ENCODE data around the gene PGAP2. TPM values are rescaled to one million over a fixed set of nuclear protein-coding genes. Genes with fewer than 3 reads are reported as not detected.
A peak's percentile ranks its signal among the peaks of the same experiment; 100 is the strongest.

PGAP2 gene
- total and polyA plus RNA-seq, 10 of the 15 experiments (the other 5 are each of a cell fraction or from before 2014, with no cell fraction given) = 12.3 to 37.4 (median 31.9) TPM

DNA sequence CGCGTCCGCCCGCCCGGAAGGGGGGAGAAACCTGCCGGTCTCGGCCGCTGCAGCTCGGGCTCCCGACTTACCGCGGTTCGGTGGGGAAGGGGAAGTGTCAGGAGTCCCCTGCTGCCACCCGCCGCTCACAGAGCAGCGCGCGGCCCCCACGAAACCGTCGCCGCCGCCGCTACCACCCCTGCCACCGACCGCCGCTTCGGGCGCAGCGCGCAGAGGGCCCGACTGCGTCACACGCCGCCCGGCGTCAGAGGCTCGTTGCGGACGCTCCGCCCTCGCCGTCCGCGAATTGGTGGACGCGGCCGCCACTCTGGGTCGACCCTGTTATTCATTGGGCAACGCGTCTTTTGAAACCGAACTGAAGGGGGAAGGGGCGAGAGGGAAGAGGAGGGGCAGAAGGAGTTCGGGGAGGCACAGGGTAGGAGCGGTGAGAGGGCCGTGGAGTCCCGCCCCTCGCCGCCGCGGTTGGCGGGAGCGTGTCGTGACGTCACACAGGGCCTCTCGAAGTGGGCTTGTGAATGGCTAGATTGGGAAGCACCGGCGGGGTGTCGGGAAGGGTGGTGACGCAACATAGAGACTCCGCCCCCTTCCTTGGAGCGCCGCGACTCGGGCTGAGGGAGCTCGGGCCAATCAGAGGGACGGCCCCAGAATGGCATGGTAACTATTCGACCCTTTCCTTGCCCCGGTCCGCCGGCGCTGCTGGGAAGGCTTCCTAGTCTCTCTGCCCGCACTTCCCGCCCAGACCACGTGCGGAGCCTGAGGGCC, 10.8 kb upstream of the PGAP2 start, which contains the start of gene NUP98 (continued):
- TF ChIP-seq STAT1 (conservative IDR thresholded peaks at IDR 0.05) (peak; percentile 77; the same call in 1 of the 2 replicates), CHD1 (IDR thresholded peaks at IDR 0.05; ENCODE audit: low read depth, low read length) (no peak), ZBED1 (IDR thresholded peaks at IDR 0.05; ENCODE audit: borderline replicate concordance) (no peak), NR2C1 (IDR thresholded peaks at IDR 0.05) (peak; percentile 42; the same call in 1 of the 2 replicates), NFXL1 (IDR thresholded peaks at IDR 0.05; ENCODE audit: borderline replicate concordance) (no peak), ZNF24 (IDR thresholded peaks at IDR 0.05) (peak; percentile 15; the same call in 1 of the 2 replicates), BRCA1 (IDR thresholded peaks at IDR 0.05; ENCODE audit: low read depth, low read length) (peak; percentile 56; the same call in 1 of the 2 replicates), IRF4 (IDR thresholded peaks at IDR 0.05; ENCODE audit: low read depth, low read length) (no peak), SIN3A (IDR thresholded peaks at IDR 0.05; ENCODE audit: low read depth, low read length) (peak; percentile 34; the same call in 1 of the 2 replicates), BHLHE40 (IDR thresholded peaks at IDR 0.05; ENCODE audit: borderline replicate concordance in 1 of 2, low read depth in 2 of 2, low read length in 1 of 2) (peak; percentile 21 to 55; a peak in 3 of 4 replicates), SPI1 (IDR thresholded peaks at IDR 0.05; ENCODE audit: borderline replicate concordance, insufficient read depth, low read depth, low read length) (0 out of 2 replicates have a peak, but pooled peaks have one; percentile 14), TCF3 (IDR thresholded peaks at IDR 0.05; ENCODE audit: borderline replicate concordance, insufficient read depth, low read depth, low read length) (no peak), BACH1 (IDR thresholded peaks at IDR 0.05; ENCODE audit: borderline replicate concordance) (peak; percentile 81), GABPA (IDR thresholded peaks at IDR 0.05; ENCODE audit: low read depth) (peak; percentile 66), FOS (IDR thresholded peaks at IDR 0.05; ENCODE audit: borderline replicate concordance, extremely low read depth, insufficient read length) (peak; percentile 50), POLR2AphosphoS2 (IDR thresholded peaks at IDR 0.05; ENCODE audit: low read depth, low read length) (peak; percentile 81; the same call in 1 of the 2 replicates), ZZZ3 (IDR thresholded peaks at IDR 0.05; ENCODE audit: control insufficient read depth, insufficient read length, low read depth) (no peak), NBN (IDR thresholded peaks at IDR 0.05) (peak; percentile 100), IKZF1 (conservative IDR thresholded peaks at IDR 0.05) (peak; percentile 64)
- TF ChIP-seq, protein P1, sequence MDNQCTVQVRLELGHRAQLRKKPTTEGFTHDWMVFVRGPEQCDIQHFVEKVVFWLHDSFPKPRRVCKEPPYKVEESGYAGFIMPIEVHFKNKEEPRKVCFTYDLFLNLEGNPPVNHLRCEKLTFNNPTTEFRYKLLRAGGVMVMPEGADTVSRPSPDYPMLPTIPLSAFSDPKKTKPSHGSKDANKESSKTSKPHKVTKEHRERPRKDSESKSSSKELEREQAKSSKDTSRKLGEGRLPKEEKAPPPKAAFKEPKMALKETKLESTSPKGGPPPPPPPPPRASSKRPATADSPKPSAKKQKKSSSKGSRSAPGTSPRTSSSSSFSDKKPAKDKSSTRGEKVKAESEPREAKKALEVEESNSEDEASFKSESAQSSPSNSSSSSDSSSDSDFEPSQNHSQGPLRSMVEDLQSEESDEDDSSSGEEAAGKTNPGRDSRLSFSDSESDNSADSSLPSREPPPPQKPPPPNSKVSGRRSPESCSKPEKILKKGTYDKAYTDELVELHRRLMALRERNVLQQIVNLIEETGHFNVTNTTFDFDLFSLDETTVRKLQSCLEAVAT (IDR thresholded peaks at IDR 0.05) = no peak
- TF ChIP-seq, protein P2, sequence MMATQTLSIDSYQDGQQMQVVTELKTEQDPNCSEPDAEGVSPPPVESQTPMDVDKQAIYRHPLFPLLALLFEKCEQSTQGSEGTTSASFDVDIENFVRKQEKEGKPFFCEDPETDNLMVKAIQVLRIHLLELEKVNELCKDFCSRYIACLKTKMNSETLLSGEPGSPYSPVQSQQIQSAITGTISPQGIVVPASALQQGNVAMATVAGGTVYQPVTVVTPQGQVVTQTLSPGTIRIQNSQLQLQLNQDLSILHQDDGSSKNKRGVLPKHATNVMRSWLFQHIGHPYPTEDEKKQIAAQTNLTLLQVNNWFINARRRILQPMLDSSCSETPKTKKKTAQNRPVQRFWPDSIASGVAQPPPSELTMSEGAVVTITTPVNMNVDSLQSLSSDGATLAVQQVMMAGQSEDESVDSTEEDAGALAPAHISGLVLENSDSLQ (IDR thresholded peaks at IDR 0.05) = peak; percentile 100
- TF ChIP-seq, protein P3, sequence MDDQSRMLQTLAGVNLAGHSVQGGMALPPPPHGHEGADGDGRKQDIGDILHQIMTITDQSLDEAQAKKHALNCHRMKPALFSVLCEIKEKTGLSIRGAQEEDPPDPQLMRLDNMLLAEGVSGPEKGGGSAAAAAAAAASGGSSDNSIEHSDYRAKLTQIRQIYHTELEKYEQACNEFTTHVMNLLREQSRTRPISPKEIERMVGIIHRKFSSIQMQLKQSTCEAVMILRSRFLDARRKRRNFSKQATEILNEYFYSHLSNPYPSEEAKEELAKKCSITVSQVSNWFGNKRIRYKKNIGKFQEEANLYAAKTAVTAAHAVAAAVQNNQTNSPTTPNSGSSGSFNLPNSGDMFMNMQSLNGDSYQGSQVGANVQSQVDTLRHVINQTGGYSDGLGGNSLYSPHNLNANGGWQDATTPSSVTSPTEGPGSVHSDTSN (IDR thresholded peaks at IDR 0.05; ENCODE audit: insufficient replicate concordance, low read depth, low read length) = peak; percentile 99
- TF ChIP-seq, protein P4, sequence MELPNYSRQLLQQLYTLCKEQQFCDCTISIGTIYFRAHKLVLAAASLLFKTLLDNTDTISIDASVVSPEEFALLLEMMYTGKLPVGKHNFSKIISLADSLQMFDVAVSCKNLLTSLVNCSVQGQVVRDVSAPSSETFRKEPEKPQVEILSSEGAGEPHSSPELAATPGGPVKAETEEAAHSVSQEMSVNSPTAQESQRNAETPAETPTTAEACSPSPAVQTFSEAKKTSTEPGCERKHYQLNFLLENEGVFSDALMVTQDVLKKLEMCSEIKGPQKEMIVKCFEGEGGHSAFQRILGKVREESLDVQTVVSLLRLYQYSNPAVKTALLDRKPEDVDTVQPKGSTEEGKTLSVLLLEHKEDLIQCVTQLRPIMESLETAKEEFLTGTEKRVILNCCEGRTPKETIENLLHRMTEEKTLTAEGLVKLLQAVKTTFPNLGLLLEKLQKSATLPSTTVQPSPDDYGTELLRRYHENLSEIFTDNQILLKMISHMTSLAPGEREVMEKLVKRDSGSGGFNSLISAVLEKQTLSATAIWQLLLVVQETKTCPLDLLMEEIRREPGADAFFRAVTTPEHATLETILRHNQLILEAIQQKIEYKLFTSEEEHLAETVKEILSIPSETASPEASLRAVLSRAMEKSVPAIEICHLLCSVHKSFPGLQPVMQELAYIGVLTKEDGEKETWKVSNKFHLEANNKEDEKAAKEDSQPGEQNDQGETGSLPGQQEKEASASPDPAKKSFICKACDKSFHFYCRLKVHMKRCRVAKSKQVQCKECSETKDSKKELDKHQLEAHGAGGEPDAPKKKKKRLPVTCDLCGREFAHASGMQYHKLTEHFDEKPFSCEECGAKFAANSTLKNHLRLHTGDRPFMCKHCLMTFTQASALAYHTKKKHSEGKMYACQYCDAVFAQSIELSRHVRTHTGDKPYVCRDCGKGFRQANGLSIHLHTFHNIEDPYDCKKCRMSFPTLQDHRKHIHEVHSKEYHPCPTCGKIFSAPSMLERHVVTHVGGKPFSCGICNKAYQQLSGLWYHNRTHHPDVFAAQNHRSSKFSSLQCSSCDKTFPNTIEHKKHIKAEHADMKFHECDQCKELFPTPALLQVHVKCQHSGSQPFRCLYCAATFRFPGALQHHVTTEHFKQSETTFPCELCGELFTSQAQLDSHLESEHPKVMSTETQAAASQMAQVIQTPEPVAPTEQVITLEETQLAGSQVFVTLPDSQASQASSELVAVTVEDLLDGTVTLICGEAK (IDR thresholded peaks at IDR 0.05; ENCODE audit: borderline replicate concordance) = no peak

All from GM12878 (cell line).